DMS114 treated with DMSO at 0.1 percent for 48 hours (cell line): ENCODE measurements around the gene KCNK6.
"Not testable (repeated sequence)": the region's sequence is repeated elsewhere in the genome, so short reads cannot be mapped to it uniquely, and the experiment has no call there.

Experiments
- DNase-seq: peaks from one replicate; lab custom pipeline; 2025; ENCODE audit not compliant: unreplicated experiment; lab: John Stamatoyannopoulos, UW

The KCNK6 gene

DNA sequence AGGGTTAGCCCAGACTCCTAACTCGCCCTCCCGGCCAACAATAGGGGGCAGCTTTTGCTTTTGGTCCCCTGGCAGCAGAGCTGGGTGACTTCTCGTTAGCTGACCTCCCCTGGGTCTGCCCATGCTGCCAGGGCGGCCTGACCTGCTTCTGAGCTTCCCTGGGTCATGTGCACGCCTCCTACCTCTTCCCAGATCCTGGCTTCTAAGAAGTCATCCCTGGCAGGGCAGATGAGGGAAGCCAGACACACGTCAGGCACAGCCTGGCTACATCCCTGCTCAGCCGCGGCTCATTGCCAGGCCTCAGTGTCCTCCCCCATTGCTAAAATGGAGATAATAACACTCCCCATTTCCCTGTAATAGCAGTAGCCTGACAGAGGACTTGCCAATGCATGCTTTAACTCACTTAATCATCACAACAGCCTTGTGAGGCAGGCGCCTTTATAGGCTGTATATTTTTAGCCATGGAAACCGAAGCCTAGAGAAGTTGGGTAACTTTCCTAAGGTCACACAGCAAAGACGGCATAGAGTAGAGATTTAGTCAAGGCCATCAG is 2.1 kb downstream of the KCNK6 start:
- no peak for DNase-seq

DNA sequence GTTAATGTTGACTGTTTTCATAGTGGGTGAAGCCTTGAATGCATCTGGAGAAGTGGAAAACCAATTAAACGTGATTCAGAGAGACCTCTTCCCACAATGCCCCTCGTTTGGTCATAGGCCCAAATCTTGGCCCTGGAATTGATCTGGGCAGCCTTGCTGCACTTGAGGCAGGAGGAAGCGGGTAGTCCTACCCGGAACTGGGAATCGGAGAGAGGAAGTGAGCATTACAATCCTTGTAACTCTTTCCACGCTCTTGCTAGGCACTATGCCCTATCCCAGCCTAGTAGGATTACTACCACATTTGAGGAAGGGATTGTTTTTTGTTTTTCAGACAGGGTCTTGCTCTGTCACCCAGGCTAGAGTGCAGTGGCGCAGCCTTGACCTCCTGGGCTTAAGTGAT is 3.6 kb downstream of the KCNK6 start:
- DNase-seq, result no peak

DNA sequence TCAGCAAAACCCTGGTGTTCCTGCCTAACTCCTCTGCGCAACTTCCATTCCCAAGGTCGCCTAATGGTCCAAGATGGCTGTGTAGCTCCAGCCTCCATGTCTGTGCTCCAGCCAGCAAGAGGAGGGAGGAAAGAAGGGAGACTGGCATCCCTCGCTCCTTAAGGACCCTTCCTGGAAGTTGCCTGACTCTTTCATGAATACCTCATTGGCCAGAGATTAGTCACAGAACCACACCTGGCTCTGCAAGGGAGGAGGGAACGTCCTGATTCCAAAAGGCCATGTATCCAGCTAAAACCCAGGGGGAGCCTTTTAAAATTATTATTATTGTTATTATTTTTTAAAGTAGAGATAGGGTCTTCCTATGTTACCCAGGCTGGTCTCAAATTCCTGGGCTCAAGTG is 4.8 kb downstream of the KCNK6 start:
- DNase-seq, result no peak

DNA sequence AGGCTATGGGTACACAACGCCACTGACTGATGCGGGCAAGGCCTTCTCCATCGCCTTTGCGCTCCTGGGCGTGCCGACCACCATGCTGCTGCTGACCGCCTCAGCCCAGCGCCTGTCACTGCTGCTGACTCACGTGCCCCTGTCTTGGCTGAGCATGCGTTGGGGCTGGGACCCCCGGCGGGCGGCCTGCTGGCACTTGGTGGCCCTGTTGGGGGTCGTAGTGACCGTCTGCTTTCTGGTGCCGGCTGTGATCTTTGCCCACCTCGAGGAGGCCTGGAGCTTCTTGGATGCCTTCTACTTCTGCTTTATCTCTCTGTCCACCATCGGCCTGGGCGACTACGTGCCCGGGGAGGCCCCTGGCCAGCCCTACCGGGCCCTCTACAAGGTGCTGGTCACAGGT is 6.9 kb downstream of the KCNK6 start:
- DNase-seq, result no peak

DNA sequence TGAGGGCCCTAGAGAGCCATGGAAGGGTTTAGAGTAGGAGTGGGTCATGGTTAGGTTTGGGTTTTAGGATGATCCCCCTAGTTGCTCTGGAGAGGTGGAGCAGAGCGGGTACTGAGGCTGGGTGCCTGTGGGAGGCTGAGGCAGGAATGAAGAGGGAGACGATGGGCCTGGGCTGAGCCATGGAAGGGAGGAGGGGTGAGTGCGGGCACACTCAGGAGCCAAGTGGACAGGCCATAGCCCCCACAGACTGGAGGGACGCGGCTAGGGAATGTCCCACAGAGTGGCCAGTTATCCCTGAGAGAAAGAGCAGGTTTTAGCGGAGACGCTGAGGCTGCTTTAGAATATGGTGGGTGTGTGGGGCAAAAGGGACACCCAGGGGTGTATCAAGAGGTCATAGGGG is 10.0 kb downstream of the KCNK6 start:
- no peak for DNase-seq

DNA sequence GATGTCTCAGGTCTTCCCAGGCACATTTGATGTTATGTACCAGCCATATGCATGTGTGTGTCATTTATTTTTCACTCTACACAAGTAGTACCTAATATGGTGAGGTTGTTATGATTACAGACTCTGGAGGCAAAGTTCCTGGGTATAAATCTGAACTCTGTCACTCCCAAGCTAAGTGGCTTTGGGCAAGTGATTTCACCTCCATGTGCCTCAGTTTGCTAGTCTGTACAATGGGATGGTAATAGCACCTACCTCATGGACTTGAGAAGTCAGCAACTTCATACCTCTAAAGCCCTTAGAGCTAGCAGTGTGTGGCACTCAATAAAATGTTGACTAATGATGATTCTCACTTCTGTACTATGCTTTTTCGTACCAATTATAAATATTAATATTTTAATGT is 12.1 kb downstream of the KCNK6 start:
- DNase-seq, result no peak

DNA sequence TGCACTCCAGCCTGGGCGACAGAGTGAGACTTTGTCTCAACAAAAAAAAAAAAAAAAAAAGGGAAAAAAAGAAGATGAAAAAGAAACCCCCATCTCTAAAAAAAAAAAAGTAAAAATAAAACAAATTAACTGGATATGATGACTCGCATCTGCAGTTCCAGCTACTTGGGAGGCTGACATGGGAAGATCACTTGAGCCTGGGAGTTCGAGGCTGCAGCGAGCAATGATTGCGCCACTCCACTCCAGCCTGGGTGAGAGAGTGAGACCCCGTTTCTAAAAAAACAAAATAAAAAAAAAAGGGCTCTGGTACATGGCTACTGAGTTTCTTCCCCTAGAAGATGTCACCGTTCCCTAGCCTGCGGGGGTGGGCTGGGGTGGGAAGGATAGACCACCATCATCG is 13.6 kb downstream of the KCNK6 start:
- DNase-seq, result no peak

DNA sequence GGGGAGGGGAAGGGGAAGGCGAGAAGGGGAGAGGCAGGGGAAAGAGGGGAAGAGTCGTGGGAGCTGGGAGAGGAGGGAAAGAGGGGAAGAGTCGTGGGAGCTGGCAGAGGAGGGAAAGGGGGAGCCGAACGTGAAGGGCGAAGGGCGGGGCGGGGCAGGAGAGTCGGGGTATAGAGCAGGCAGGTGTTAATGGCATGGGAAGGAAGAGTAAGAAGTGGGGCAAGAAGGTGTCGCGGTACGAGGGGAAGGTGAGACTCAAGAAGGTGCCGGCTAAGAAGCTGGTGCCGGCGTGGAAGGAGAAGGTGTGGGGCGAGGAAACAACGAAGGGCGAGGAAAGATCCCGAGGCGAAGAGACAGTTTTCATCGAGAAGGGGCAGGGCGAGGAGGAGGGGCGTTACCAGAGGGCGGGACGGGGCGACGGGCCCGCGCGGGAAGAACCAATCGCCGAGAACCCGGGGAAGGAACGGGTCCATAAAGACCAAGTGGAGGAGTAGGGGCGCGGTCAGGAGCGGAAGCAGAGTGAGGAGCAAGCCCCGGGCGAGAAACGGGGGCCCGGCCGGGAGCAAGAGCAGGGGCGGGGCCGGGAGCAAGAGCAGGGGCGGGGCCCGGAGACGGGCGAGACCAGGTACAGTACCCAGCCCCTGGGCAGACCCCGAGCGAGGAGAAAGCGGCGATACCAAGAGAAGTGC is 16.4 kb downstream of the KCNK6 start:
- DNase-seq, result peak; percentile 97

DNA sequence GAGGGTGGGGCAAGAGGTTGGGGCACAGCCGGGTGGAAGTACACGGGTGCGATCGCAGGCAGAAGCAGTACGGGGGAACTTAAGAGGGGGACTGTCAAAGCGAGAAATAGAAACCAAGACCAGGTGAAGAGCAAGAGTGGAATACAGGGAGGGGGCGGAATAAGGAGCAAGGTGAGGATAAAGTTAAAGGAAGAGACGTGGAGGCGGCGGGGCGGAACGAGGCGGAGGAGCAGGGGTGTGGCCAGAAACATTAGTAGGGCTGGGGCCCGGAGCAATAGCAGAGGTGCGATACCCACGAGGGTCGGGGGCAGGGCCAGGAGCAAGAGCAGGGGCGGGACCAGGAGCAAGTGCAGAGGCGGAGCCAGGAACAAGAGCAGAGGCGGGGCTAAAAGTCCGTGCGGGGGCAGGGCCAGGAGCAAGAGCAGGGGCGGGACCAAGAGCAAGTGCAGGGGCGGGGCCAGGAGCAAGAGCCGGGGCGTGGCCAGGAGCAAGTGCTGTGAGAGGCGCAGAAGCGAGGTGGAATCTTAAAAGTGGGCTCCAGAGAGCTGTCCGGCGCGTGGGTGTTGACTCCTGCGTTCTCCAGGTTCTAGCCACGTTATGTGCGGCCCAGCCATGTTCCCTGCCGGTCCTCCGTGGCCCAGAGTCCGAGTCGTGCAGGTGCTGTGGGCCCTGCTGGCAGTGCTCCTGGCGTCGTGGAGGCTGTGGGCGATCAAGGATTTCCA is 17.2 kb downstream of the KCNK6 start:
- peak; percentile 95 for DNase-seq

DNA sequence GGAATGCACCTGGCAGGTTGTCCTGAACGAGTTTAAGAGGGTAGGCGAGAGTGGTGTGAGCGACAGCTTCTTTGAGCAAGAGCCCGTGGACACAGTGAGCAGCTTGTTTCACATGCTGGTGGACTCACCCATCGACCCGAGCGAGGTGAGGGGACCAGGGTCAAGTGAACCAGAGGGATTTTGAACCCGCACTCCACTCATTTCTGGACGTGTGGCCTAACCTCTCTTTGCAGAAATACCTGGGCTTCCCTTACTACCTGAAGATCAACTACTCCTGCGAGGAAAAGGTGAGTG is 17.7 kb downstream of the KCNK6 start:
- DNase-seq, result no peak

DNA sequence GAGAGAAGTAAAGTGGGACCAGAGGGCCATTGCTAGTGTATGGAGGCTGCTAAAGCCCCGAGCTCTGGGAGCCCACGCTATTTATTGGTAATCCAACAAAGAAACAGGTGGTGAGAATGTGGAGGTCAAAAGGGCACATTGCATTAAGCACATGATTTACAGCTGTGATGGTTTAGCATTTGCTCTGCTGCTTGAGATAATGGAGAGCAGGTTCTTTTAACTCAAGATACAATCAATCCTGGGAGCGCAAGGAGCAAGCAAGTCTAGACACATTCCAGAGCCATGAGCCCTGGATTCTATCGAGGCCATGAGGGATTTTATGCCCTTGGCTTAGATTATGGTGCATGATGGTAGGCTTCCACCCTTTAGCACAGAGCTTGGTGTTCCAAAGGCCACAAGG is 19.4 kb downstream of the KCNK6 start:
- not testable (repeated sequence) for DNase-seq

DNA sequence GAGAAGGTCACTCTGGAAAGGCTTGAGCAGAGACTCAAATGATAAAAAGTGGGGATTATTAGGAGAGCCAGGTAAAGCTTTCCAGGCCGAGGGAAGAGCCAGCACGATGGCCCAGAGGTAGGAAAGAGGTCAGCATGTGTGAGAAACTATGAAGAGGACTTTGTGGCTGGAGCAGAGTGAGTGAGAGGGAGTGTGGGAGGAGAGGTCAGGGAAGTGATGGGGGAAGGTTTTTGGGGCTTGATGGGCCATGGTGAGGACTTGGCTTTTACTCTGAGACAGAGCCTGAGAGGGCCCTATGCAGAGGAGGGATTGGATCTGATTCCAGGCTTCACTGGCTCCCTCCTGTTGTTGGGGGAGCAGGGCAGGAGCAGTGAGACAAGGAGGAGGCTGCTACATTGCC is 21.3 kb downstream of the KCNK6 start:
- no peak for DNase-seq

DNA sequence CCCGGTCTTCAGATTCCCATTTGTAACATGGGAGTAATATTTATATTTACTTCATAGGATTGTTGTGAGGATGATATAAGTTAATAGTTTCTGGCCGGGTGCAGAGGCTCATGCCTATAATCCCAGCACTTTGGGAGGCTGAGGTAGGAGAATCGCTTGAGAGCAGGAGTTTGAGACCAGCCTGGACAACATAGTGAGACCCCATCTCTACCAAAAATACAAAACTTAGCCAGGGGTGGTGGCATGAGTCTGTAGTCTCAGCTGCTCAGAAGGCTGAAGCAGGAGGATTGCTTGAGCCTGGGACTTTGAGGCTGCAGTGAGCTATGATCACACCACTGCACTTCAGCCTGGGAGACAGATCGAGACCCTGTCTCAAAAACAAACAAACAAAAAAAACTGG is 27.2 kb downstream of the KCNK6 start:
- no peak for DNase-seq

DNA sequence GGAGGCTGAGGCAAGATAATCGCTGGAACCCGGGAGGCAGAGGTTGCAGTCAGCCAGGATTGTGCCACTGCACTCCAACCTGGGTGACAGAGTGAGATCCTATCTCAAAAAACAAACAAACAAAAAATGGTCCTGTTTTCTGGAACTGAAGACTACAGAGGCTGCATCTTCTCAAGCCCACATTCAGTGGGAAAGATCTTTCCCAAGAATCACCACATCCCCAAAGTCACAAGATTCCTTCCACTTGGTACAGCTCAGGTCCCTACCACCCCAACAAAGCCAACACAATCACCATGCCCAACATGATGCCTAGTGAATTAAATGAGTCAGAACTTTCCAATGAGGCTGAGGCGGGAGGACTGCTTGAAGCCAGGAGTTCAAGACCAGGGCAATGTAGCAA is 31.2 kb downstream of the KCNK6 start:
- DNase-seq, result no peak

DNA sequence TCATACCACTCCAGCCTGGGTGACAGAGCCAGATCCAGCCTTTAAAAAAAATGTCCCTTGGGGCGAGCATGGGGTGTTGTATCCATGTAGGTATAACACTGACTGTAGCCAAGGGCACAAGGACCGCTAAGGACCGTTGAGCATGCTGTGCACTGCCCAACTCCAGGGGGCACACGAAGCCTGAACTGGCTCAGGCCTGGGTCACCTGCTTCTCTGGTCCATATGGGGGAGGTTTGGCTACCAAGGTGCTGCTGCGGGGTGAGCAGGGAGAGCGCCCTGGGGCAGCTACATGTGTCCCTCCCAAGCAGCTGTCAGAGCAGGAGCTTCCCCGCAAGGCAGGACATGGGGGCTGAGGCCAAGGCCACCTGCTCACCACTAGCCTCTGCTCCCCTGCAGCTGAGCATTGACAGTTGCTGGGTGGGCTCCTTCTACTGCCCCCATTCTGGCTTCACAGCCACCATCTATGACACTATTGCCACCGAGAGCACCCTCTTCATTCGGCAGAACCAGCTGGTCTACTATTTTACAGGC is 32.3 kb downstream of the KCNK6 start:
- DNase-seq, result no peak

DNA sequence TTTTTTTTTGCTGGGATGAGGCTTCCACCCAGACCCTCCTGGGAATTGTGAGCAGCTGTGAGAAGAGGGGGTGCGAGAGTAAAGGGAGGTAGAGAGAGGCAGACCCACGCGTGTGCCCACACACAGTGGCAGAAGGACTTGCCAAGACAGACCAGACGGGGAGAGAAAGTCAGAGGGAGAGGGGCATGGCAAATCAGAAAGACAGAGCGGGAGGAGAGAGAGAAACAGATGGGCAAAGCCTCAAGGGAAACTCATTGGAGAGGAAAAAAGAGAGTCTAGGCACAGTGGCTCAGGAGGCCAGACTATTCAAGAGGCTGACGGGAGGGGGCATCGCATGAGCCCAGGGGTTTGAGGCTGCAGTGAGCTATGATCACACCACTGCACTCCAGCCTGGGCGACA is 33.0 kb downstream of the KCNK6 start:
- DNase-seq, result no peak

DNA sequence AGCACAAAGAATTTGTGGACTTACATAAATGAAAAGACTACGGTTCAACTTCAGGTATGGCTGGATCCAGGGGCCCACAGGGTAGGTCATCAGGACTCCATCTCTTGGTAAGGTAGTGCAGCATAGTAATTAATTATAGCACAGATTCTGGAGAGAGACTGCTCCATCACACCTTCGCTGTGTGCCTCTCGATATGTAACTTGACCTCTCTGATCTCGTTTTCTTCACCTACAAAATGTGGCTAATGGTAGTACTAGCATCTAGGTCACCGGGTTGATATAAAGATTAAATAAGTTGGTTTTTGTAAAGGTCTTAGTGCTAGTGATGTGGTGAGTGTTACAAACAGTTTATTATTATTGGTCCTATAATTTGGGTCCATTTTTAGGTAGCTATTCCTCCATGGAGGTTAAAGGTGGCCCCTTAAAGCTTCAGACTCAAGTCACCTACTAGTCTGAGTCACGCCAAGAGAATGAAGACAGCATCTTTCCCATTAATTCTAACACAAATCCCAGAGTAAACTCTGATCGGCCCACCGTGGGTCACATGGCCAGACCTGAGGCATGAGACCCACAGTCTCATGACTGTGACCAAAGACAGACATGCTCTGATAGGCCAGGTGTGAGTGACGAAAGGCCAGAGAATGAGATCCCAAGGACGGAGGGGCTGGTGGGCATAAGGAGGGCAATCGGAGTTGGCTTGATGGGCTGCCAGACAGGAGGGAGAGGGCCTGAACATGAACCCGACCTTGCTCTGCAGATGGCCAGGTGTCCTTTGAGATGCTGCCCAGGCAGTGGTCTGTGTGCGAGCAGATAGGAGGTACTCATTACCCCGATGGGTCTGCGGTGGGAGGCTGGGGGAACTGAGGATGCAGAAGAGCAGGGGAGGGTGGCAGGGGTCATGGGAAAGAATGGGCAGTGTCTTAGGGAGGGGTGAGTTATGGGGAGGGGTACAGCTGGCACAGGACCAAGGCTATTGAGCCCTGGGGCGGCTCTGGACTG is 36.4 kb downstream of the KCNK6 start:
- no peak for DNase-seq

DNA sequence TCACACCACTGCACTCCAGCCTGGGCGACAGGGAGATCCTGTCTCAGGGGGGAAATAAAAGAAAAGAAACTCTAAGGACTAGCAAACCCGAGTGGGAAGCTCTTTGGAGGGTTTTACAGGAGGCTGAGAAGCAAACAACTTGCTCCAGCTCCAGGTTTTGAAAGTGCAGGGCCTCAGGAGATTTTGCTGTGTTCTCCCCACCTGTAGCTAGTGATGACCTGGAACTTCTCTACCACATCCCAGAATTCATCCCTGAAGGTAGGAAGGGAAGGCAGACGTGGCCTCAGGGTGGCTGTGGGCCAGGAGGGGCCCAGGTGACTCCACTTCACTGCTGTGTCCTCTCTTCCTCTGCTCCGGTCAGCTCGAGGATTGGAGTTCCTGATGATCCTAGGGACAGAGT is 38.4 kb downstream of the KCNK6 start:
- DNase-seq, result no peak

DNA sequence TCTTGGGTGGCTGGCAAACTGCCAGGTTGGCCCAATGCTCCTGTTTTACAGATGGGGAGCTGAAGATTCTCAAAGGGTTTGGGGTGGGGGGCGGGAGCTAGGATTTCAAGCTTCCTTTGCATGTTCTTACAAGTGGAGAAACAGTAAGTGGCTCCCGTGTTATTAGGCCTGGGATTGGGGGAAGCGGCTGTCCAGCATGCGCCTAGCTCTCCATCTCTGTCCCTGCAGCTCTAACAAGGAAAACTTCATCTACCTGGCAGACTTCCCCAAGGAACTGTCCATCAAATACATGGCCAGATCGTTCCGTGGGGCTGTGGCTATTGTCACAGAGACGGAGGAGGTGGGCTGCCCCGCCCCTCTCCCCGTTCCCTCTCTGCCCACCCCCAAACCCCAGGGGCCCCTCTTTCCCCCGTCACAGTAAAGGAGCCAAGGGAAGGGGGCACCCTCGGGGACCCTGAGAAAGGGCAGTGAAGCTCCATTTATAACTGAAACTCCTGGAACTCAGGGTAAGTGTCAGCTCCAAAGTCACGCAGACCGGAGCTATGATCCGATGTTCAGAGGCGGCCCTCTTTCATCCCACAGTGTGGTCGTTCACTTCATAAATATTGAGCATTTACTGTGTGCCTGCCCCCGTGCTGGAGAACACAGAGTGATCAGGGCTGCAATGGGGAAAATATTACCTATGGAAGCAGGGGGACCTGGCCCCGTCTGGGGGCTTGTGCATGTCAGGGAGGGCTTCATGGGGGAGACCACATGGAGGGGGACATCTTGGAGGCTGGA is 39.8 kb downstream of the KCNK6 start:
- DNase-seq, result no peak

DNA sequence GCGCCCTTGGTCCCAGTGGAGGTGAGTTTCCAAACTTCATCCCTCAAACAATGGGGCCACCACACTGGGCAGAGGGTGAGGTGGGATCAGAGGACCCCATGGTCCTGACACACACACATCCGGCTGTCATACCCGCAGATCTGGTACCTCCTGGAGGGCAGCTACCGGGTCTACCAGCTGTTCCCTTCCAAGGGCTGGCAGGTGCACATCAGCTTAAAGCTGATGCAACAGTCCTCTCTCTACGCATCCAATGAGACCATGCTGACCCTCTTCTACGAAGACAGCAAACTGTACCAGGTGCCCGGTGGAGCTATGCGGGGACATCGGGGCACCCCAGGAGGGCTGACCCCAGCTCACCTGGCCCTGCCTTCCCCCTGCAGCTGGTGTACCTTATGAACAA is 40.7 kb downstream of the KCNK6 start:
- DNase-seq, result no peak
